ENCODE data around the gene CFAP91. TPM values are rescaled to one million over a fixed set of nuclear protein-coding genes. Genes with fewer than 3 reads are reported as not detected.

Gene CFAP91
- total RNA-seq, 1 donor from 2014 or later: not detected

DNA sequence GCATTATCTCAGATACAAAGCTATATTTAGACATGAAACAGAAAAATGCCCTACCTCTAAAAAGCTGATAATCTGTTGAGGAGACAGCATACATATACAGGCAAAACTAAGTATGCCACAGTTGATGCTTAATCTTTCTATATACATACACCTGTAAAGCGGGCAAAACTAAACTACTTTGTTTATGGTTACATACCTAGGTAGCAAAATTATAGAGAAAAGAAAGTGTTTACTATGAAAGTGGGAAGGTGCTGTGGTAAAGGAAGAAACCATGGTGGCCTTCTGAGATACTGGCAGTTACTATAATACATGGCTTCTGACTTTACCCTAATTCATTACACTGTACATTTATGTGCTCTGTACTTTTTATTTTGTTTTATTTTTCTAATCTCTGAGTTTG is 43.1 kb downstream of the CFAP91 start:
- no peak for TF ChIP-seq CTCF (IDR thresholded peaks at IDR 0.05)
- H3K4me3 Mint-ChIP-seq (ENCODE audit: unreplicated experiment): no peak overlapping the region
- H3K27ac Mint-ChIP-seq (ENCODE audit: unreplicated experiment): no peak overlapping the region
- H3K4me1 Mint-ChIP-seq (ENCODE audit: low read depth): no peaks in the 10 kb centered on the region
- no peaks in the 10 kb centered on the region for H3K27me3 Mint-ChIP-seq (ENCODE audit: low read depth)
- H3K9me3 Mint-ChIP-seq (ENCODE audit: low read depth): no peaks in the 10 kb centered on the region
- H3K36me3 Mint-ChIP-seq (ENCODE audit: low read depth): no peaks in the 10 kb centered on the region
- DNase-seq (ENCODE audit: low spot score): no peak

- peaks cover 2% of the 10 kb centered on the region for H3K4me1 Mint-ChIP-seq (ENCODE audit: low read depth)
- no peak for TF ChIP-seq CTCF (IDR thresholded peaks at IDR 0.05)
- H3K9me3 Mint-ChIP-seq (ENCODE audit: low read depth): no peaks in the 10 kb centered on the region
- no peak overlapping the region for H3K4me3 Mint-ChIP-seq (ENCODE audit: unreplicated experiment)
- no peaks in the 10 kb centered on the region for H3K36me3 Mint-ChIP-seq (ENCODE audit: low read depth)
- no peak overlapping the region for H3K27ac Mint-ChIP-seq (ENCODE audit: unreplicated experiment)
- no peak for DNase-seq (ENCODE audit: low spot score)
- no peaks in the 10 kb centered on the region for H3K27me3 Mint-ChIP-seq (ENCODE audit: low read depth)
These were observed 43.6 kb downstream of the CFAP91 start for GRCh38 chr3:119746423-119746822.

GRCh38 chr3:119747357-119747756 is 44.5 kb downstream of the CFAP91 start:
- no peak overlapping the region for H3K4me3 Mint-ChIP-seq (ENCODE audit: unreplicated experiment)
- peaks cover 11% of the 10 kb centered on the region for H3K4me1 Mint-ChIP-seq (ENCODE audit: low read depth)
- peaks cover 2% of the 10 kb centered on the region for H3K9me3 Mint-ChIP-seq (ENCODE audit: low read depth)
- H3K27me3 Mint-ChIP-seq (ENCODE audit: low read depth): no peaks in the 10 kb centered on the region
- H3K27ac Mint-ChIP-seq (ENCODE audit: unreplicated experiment): no peak overlapping the region
- no peak for TF ChIP-seq CTCF (IDR thresholded peaks at IDR 0.05)
- DNase-seq (ENCODE audit: low spot score): no peak
- no peaks in the 10 kb centered on the region for H3K36me3 Mint-ChIP-seq (ENCODE audit: low read depth)

DNA sequence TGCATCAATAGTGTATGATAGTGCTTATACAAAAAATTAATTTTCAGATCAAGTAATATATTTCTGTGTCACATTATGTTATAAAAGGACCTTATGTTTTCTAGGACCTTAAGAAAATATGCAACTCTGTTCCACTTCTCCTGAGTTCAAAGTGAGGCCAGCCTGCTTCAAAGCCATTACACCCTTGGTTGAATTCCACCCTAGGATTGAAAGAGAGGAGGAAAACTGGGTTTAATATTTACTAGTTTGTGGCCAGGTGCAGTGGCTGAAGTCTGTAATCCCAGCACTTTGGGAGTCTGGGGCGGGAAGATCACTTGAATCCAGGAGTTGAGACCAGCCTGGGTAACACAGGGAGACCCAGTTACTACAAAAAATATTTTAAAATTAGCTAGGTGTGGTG is 46.2 kb downstream of the CFAP91 start:
- H3K4me3 Mint-ChIP-seq (ENCODE audit: unreplicated experiment): no peak overlapping the region

DNA sequence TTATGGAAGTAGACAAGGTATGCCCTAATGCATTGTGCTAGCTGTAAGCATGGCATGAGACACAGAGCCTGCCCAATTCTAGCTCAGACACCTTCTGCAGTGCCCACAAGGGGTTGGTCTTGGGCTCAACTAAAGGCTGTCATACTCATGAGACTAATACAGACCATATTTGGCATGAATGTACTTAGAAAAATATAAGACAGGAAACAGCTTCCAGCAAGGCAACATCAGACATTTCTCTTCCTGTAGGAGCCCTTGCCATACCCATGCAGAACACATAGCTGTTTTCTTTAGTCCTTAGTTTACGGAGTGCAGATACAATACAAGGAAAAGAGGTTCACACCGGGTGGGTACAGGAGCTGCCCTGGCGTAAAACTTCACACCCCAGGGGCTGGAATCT is 48.6 kb downstream of the CFAP91 start:
- no peak overlapping the region for H3K4me3 Mint-ChIP-seq (ENCODE audit: unreplicated experiment)
- peaks cover 27% of the 10 kb centered on the region for H3K9me3 Mint-ChIP-seq (ENCODE audit: low read depth)
- peaks cover 11% of the 10 kb centered on the region for H3K4me1 Mint-ChIP-seq (ENCODE audit: low read depth)
- no peak for DNase-seq (ENCODE audit: low spot score)
- no peak for TF ChIP-seq CTCF (IDR thresholded peaks at IDR 0.05)
- no peaks in the 10 kb centered on the region for H3K27me3 Mint-ChIP-seq (ENCODE audit: low read depth)
- H3K27ac Mint-ChIP-seq (ENCODE audit: unreplicated experiment): peak overlapping the region; percentile 57
- peaks cover 3% of the 10 kb centered on the region for H3K36me3 Mint-ChIP-seq (ENCODE audit: low read depth)

More for the DNA sequence above, 46.2 kb downstream of the CFAP91 start:
- no peak for TF ChIP-seq CTCF (IDR thresholded peaks at IDR 0.05)
- DNase-seq (ENCODE audit: low spot score): no peak
- H3K4me1 Mint-ChIP-seq (ENCODE audit: low read depth): peaks cover 11% of the 10 kb centered on the region
- peaks cover 10% of the 10 kb centered on the region for H3K9me3 Mint-ChIP-seq (ENCODE audit: low read depth)
- no peak overlapping the region for H3K27ac Mint-ChIP-seq (ENCODE audit: unreplicated experiment)
- H3K27me3 Mint-ChIP-seq (ENCODE audit: low read depth): no peaks in the 10 kb centered on the region
- no peaks in the 10 kb centered on the region for H3K36me3 Mint-ChIP-seq (ENCODE audit: low read depth)

Other genes starting within 250 kb of the CFAP91 start
- 55.9 to 73.1 TPM (median 58.5 TPM) in 3 replicates for gene TMEM39A, start 239.4 kb upstream of the CFAP91 start, total RNA-seq
- gene POGLUT1, start 234.1 kb upstream of the CFAP91 start, total RNA-seq: 17.9 to 21.5 TPM (median 20.3 TPM) in 3 replicates
- gene TIMMDC1, start 204.5 kb upstream of the CFAP91 start, total RNA-seq: 88.8 to 112 TPM (median 94.8 TPM) in 3 replicates
- gene CD80, start 143.4 kb upstream of the CFAP91 start, total RNA-seq: not detected in 3 replicates
- gene ADPRH, start 123.5 kb upstream of the CFAP91 start, total RNA-seq: 1.4 to 5.3 TPM (median 3.9 TPM) in 3 replicates
- gene PLA1A, start 105.1 kb upstream of the CFAP91 start, total RNA-seq: 0.55 to 0.92 TPM (median 0.82 TPM) in 3 replicates
- 0.80 to 1.1 TPM (median 1.0 TPM) in 3 replicates for gene POPDC2, start 42.4 kb upstream of the CFAP91 start, total RNA-seq
- 19.9 to 23.7 TPM (median 21.1 TPM) in 3 replicates for gene COX17, start 25.6 kb upstream of the CFAP91 start, total RNA-seq
- not detected in 3 replicates for gene NR1I2, start 79.1 kb downstream of the CFAP91 start, total RNA-seq